Stimulated activated CD4-positive, alpha-beta T cell treated with anti-CD3 and anti-CD28 coated beads, TNF-alpha, amount 100 ng/mL, for 4 hours (primary cell): ENCODE data around the gene COX14.
"Not testable (repeated sequence)": the region's sequence is repeated elsewhere in the genome, so short reads cannot be mapped to it uniquely, and the experiment has no call there.

Experiments
- DNase-seq, 3 experiments: peaks; one replicate each; pipeline ENCODE4 v3.0.0-alpha.2; 2020; ENCODE audit warnings: low read depth in 3 of 3

Gene COX14

DNA sequence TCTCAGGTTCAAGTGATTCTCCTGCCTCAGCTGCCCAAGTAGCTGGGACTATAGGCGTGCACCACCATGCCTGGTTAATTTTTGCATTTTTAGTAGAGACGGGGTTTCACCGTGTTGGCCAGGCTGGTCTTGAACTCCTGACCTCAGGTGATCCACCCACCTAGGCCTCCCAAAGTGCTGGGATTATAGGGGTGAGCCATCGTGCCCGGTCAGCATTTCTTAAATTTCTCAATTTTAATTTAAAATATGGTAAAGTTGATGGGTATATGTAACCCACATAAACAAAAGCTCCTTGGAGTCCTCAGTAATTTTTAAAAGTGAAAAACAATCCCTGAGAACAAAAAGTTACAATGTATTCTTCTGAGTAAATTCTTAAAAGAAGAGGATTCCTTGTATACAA, 42.9 kb downstream of the COX14 start:
- not testable (repeated sequence) for DNase-seq

DNA sequence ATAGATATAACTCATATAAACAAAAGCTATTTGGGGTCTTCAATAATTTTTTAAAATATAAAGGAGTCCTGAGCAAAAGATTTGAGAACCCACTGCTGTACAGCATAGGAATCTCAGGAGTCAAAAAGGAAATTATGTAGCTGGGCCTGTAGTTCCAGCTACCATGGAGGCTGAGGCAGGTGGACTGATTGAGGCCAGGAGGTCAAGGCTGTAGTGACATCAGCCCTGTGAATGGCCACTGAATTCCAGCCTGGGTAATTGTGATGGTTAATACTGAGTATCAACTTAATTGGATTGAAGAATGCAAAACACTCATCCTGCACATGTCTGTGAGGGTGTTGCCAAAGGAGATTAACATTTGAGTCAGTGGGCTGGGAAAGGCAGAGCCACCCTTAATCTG, 44.6 kb downstream of the COX14 start:
- no peak for DNase-seq

DNA sequence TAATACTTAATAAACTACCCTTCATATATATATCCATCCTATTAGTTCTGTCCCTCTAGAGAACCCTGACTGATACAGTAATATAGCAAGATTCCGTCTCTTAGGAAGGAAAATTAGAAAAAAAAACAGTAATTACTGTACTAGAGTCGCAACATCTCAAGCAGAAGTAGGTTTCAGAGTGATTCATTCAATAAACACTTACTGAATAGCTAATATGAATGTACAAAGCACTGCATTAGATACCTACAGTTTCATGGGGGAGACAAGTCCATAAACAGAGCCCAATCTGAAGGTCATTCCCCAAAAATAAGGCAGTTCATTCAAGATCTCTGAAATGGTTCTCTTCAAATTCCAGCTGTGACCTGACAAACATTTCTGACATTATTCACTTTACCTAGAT, 45.2 kb downstream of the COX14 start:
- no peak for DNase-seq

DNA sequence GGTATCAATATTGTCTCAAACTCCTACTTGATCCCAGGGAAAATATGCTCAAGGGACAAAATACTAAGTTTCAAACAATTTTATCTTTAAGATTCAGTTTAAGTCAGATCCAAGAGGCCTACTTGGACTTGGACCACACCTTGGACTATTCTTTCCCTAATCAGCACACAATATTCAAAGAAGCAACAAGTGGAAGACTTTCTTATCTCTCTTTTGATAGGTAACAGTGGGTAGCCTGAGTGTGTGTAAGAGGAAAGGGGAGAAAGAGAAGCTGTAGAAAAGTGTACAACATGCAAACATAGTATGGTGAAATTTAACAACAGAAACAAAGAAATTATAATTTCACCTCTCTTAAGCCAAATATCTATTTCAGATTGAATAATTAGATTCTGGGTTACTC, 48.6 kb downstream of the COX14 start:
- no peak for DNase-seq

DNA sequence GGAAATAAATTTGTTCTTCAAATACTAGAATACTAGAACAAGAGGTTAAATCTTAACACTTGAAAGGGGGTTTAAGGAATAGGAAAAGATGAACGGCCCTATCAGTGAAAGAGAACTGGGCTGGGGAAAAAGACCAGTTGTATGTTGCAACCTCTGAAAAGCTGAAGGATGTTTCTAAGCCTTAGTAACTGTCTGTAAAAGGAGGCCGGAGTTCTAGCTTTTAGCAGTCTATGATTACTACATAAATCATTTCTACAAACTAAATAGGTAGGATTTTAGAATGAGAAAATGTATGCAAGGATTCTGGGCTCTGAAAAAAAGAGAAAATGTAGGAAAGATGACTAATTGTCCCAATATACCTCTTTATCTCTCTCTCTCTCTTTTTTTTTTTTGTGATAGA, 50.2 kb downstream of the COX14 start:
- DNase-seq, result no peak

DNA sequence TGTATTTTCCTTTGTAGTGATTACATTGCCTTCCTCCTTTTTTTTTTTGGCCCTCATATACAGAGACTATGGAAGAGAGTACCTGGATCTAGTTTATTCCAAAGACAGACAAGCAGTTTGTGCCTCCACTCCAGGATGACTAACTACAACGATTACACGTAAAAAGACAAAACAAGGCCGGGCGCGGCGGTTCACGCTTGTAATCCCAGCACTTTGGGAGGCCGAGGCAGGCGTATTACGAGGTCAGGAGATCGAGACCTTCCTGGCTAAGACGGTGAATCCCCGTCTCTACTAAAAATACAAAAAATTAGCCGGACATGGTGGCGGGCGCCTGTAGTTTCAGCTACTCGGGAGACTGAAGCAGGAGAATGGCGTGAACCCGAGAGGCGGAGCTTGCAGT, 52.9 kb downstream of the COX14 start:
- no peak for DNase-seq

DNA sequence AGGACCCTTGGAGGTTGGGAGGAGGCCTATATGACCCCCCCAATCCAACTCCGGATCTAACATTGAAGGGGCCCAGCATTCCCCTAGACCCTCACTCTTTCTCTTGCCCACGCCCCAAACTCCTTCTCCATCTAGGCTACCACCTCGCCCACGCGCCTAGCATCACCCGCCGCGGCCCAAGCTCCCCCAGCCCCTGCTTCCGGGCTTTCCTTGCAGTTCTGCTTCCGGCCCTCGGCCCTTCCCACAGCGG, 54.7 kb downstream of the COX14 start:
- peak; percentile 8 to 44 (median 15) for DNase-seq

DNA sequence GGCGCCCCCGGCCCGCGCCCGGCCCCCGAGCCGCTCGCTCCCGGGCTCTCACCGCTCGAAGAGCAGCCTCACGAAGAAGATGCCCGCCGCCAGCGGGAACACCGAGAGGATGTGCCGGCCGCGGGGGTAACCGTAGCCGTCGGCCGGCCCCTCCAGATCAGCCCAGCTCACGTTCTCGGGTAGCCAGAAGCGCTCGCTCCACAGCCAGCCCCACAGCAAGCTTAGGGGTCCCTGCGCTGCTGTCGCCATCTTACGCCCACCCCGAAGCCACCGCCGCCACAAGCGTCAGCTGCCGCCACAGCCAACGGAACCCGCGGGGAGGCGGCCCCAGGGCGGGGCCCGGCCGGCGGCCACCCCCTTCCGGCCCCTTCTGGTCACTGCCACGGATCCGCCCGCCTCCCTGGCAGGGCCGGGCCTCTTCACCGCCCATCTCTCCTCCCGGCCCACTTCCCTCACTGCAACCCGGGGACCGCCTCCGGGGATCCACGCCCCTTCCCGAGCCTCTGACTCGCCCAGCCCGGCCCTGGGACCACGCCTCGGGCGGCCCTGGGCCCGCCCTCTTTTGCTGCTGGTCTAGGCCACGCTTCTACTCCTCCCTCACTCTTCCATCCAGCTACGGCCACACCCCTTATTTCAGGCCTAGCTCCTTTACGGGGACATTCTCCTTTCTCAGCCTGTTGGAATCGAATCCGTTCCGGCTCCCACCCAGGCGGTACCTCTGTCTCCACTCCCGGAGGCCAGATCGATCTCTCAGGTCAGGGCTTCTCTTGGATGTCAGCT, 55.2 kb downstream of the COX14 start, which contains the start of gene CERS5:
Gene CERS5, minus strand, starts transcription at position 321 of the 780 bp plus-strand sequence. Its CDS starts 72 bp downstream, at position 249.
- peak; percentile 84 to 92 (median 90) for DNase-seq
